GM21576 (cell line): ENCODE results near the gene EXOC3L1.

Experiments used
- ATAC-seq: cut with Tn5 transposase; IDR thresholded peaks from one replicate; pipeline ENCODE4 v1.9.1; 2021; ENCODE audit warnings: mild to moderate bottlenecking, moderate library complexity; ENCODE audit not compliant: unreplicated experiment

Gene EXOC3L1, protein sequence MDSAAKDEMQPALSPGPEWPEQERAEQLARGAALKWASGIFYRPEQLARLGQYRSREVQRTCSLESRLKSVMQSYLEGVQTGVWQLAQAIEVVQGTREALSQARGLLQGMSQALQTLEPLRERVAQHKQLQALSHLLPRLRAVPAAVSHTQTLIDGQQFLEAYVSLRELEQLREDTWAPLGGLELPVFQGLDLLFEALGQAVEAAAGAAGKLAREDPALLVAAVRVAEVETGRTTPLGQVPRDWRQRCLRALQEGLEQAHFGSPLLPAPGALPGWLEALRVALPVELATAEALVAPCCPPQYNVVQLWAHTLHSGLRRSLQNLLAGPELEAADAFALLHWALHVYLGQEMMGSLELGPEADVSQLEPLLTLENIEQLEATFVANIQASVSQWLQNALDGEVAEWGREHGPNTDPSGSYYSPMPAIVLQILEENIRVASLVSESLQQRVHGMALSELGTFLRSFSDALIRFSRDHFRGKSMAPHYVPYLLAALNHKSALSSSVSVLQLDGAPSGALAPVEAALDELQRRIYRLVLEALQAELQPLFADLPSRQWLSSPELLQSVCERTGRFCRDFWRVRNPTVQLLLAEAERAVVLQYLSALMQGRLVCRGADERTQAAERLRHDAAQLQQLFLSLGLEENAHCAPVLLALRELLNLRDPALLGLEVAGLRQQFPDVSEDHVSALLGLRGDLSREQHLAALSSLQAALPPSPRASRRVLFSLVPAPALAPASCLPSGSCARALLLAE

DNA sequence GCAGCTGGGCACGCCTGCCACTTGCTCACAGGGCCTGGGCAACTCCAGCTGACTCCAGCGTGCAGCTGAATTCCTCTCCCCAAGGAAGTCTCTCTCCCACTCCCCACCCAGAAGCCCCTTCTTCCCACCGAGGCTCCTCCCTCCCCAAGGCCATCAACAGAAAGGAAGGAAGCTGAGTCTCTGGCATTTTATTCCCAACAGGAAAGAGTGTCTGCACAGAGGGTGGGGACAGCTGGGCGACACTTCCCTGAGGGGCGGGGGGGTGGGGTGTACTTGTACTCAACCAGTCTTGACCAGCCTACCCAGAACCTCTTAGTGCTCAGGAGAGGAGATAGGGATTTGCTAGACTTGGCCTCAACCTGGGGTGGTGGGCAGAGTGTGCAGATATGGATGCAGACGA lies at the start of gene EXOC3L1:
TSS of gene EXOC3L1 (minus strand) at position 96 of the 400 bp plus-strand sequence. CDS start 460 bp downstream, outside the sequence.
- no peak for ATAC-seq

DNA sequence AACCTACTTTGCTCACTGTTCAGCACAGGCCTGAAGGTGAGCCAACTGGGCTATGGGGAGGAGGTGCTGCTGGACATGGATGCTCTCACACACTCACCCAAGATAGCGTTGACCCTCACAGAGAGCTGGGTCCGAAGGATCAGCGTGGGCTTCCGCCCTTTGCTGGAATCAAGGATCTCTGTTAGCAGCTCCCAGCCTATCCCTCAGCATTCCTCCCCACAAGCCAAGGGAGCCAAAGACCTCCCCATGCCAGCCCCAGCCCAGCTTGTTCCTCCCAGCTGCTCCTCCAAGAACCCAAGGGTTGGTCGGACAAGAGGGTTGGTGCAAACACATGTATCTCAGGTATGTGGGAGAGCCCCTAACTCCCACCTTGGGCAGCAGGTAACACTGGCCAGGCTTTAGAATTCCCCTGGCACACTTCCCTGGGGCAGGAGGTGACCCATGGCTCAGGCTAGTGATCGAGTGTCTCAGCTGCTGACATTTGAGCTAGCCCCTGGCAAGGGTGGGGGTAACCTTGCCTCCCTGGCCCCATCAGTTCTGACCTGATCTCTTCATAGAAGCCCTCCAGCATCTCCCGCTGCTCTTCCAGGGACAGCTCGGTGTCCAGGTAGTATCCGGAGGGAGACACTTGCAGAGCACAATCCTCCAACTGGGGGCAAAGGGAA lies 49.0 kb upstream of the EXOC3L1 start:
- no peak for ATAC-seq

DNA sequence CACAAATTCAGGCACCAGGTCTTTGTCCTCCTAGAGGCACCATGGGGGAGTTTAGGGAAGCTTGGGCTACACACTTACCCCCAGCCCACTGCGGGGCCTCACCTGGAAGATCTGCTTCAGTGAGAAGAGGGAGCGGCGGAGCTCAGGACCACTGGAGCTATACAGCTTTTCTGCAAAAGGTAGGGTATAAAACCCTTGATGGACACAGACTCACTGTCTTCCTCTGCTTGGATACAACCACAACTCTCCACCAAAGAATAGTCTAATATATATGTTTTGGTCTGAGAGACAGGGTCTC lies 48.3 kb upstream of the EXOC3L1 start:
- ATAC-seq = no peak

DNA sequence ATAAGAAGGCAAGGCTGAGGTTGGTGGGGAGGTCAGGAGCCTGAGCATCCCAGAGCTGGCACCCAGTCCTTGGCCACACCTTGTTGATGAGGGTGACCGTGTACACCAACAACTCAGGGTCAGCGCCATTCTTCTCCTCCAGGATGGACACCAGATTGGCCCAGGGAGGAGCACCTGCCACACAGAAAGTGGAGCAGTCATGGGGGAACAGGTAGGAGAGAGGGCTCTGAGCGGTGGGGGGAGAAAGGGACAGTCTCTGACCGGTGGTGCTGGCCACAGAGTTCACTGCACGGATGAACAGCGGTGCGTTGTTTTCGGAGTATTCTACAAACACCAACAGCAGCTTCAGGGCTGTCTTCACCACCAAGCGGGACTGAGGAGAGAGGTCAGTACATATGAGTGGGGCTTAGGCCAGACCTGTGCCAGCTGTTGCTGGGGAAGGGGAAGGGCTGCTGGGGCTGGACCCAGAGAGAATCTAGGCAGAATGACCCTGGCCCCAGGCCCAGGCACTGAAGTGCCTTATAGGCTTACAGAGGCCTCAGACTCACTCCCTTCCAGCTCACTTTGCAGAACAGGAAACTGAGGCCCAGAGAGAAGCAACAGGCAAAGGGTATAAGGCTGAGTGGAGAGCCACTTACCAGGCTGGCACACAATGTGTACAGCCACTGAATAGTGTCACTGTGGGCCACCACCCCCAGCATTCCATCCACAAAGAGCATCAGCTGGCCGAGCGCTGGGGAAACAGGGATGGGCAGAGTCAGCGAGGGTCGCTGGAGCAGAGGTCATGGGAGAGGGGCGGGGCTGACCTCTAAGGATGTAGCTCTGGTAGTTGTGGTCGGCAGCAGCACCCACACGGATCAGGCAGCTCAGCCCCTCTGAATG lies 47.7 kb upstream of the EXOC3L1 start:
- no peak for ATAC-seq

DNA sequence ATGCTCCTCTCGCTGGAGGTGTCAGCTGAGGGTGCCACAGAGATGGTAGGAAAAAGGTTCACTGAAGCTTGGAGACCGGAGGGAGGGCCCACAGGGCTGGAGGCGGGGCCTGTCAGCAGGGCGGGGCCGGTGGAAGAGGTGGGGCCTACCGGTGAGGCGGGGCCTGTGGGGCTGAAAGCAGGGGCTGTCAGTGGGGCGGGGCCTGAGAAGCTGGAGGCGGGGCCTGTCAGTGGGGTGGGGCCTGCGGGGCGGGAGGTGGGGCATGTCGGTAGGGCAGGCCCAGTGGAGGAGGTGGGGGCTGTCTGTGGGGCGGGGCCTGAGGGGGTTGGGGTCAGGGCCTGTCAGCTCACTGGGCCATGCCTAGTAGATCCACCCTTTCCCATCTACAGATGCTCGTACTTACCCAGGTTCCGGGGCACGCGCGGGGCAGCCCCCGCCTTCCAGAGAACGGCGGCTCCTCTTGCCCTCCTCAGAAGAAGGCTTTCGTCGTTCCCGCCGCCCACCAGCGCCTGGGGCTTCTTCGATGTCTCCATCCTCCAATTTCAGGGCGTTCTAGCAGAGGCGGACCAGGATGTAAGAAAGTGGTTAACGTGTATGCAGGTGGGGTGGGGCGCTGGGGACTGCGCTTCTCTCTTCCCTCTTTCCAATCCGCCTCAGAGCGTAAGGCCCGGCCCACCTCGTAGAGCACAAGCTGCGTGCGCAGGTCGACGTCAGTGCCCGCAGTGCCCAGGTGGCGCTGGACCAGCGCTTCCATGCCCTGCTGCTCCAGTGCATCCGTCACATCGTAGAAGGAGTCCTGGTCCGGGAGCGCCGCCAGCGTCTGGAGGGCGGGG lies 46.8 kb upstream of the EXOC3L1 start:
- no peak for ATAC-seq

DNA sequence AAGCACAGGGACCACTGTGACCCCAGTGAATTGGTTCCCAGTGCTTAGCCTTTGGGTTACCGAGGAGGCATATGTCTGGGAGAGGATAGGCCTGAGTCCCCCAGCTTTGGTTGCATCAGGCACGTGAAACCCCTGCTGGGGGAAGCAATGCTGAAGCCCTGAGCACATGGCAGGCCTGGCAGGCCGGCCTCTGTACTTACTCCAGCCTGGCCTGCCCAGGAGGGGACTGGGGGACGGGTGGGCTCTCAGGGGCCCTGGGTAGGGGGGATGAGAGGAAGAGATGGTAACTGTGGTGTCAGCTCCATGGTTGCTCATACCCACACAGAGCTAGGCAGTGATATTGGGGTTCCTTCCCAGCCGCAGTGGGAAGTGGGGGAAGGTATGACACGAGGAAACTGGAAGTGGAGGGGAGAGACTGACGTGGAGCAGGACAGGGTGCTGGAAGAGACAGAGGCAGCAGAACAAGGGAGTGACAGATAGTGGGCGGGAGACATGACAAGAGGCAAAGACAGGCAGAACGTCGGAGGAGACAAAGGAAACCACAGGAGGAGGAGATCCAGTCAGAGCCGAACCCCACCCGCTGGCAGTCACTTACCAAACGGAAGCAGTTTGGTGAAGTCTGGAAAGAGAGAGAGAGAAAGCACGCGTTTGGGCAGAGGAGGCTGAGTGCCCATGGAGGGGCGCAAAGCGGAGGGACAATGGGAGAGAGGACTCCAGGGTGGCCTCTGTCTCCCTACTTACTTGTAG lies 46.1 kb upstream of the EXOC3L1 start:
- no peak for ATAC-seq

DNA sequence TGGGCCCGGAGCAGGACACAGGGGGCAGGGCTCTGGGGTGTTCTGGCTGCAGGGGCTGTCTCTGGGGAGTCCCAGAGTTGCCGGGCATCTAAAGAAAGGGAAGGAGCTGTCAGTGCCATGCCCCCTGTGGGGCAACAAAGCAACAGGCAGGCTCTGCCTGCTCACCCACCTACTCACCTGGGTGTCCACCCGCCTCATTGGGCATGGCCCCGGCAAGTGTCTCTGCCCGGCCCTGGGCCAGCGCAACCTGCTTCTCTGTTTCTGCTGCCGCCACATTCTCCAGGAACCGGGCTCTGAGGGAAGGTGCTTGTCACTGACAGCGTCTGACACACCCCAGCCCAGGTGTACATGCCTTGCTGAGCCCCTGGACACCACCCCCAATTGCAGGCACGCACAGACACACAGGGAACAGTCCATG lies 44.3 kb upstream of the EXOC3L1 start:
- ATAC-seq = no peak

DNA sequence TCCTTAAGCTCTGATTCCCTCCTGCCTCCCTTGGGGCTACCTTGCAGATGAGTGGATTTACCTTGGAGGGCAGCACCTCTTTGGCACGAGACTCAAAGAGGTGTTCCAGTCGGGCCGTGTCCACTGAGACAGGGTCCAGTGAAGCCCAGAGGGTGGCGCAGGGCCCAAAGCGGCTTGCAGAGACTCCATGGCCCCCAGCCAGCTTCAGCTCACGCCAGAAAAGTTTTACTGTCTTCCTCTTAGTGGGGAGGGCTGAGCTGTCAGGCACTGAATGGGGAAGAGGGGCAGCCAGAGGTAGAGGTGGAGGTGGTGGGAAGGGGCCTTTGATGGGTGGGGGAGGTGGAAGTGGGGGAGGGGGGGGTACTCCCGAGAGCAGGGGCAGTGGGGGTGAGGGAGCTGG lies 43.7 kb upstream of the EXOC3L1 start:
- ATAC-seq = no peak

DNA sequence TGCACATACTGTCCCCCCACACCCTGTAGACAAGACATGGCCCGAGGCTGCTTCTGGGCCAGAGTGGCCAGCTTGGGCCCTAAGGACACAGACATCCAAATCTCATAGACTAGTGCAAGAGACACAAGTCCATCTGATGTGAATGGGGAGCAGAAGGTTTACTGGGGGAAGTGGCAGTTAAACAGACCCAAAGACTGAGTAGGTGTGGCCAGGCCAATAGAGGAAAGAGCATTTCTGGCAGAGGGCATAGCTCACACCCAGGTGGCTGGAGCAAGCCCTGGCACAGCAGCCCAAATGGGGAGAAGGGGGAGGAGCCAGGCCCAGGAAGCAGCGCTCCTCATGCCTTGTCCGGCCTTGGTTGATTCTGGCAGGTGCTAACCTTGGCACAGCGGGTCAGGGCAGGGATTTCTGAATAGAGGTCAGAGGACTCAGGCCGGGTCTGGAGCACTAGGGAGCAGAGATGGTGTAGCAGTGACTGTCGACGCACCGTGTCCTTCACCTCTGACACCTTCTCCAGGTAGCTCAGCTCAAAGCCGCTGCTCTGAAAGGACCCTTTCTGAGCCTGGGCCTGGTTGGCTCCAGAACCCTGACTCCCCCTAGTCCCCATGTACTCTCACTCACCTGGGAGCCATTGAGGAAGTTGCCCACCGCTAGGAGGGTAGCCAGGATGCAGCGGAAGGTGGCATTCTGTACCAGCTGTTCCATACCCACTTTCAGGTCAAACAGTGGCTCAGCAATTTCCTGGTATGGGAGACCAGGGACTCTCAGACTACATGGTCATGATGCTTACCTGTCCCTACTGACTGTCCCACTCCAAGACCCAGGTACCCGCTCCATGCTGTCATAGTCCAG lies 41.1 kb upstream of the EXOC3L1 start:
- ATAC-seq = no peak

DNA sequence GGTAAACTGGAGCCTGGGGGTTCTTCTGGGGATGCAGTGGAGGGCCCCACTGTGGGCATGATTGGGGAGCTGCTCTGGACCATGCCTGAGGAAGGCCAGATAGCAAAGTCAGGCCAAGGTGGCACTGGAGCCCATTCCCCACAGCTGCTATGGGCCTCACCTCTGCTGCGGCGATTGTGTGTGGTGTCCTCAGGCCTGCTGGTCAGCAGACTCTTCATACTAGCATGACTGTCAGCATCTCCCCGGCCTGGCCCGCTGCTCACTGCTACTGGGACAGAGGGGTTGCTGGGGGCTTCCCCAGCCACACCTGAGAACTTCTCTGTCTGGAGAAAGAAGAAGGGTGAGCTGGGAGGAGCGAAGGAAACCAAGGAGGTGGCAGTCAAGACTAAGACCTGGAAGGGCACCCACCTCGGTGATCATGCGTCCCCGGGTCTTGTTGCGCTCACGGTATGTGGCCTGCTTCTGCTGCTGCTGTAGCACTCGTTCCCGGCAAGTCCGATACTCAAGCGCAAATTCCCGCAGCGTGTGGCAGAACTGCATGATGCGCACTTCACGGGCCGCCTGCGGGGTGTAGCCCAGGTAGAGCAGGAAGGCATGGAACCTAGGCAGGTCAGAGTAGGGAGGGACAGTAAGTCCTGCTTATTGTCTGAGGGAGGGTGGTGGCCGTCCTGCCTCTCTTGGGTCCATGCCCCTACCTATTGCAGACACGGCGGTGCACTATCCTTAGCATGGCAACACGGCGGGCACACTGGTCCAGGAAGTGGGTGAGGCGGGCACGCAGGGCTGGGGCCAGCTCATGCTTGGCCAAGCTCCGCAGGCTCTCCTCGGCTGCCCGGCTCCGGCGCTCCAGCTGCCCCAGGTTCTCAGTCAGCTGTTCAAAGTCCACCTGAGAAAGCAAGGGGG lies 40.2 kb upstream of the EXOC3L1 start:
- no peak for ATAC-seq

DNA sequence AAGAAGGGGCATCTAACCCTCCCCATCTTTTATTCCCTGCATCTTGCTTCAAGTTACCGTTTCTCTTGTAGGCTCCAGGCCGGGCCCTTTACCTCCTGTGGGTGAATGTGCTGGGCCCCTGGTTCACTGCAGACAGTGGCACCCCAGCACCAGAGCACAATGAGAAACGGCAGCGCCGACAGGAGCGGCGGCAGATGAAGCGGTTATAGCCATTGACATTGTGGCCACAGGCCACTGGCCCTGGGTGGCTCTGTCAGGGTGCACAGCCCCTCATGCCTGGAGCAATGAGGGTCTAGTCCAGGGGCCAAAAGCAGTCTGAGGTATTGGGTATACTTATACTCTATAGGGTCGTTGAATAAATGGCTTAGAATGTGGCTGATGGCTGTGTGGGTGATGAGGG lies 39.0 kb upstream of the EXOC3L1 start:
- no peak for ATAC-seq

DNA sequence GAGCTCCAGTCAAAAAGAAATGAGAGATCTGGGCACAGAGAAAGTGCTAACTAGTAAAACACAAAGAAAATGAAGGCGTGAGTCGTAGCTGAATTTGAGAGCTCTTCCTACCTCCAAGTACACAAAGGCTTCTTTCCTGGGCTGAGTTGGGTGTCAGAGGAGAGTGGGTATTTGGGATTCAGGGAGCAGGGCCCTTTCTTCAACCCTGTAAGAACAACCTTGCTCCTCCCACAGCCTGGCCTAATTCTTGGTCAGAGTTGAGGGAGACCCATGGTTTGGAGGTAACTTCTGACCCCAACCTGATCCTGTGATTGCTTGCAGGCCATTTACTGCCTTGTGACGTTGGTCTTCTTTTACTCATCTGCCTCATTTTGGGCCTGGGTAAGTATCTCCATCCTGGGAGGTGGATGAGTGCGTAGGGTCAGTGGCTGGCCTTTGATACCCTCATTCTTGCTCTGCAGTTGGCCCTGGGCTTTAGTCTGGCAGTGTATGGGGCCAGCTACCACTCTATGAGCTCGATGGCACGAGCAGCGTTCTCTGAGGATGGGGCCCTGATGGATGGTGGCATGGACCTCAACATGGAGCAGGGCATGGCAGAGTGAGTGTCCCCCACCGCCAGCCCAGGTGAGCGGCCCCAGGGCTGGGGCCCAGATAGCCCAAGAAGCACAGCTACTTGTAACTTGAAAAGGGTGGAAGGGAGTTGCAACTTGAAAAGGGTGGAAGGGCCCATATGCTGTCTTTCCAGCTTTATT lies 38.3 kb upstream of the EXOC3L1 start:
- ATAC-seq = no peak

DNA sequence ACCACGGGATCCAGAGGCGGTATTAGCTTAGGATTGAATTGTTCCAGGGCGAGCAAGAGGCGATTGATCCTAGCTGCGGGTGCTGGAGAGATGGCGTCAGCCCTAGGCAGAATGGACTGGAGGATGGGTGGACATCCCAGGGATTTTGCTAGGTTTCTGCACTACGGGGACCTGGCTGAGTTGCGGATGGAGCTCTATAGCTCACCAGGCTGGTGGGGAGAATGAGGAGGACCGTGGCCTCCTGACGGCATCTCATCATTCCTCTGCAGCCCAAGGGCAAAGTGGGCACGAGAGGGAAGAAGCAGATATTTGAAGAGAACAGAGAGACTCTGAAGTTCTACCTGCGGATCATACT lies 37.6 kb upstream of the EXOC3L1 start:
- ATAC-seq = no peak

DNA sequence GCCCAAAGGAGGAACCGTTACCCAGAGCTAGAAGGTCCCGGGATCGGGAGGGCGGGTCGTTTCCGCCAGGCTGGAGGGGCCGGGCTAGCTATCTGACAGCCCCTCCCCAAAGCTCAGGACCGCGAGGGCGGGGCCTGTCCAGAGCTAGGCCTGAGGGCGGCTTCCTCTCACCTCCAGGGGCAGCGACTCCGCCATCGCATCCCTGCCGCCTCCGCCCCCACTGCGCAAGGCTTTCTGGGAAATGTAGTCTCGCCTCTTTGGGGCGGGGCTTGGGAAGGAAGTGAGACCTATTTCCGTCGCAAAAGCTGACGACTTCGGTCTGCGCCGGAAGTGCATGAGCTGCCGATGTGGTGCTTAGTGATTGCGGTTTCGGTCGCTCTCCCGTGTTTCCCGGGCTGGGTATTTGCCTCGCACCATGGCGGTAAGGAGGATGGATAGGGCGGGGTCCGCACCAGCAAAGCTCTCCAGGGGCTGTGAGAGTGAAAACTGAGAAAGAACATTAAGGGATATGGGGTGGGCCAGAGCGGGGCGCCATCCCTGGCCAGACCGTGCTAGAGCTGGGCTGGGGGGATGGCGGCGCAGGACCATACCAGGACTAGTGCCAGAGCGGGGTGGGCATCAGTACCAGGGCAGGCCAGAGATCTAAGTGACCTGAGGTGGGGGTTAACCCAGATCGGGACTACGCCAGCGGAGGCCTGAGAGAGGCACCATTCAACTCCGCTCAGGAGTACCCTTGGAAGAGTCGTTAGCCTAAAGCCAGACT lies 37.0 kb upstream of the EXOC3L1 start, which contains the start of gene TMEM208:
TSS of gene TMEM208 (plus strand) at position 327 of the 763 bp plus-strand sequence. CDS start at position 416, 89 bp downstream.
- ATAC-seq = peak; percentile 88

DNA sequence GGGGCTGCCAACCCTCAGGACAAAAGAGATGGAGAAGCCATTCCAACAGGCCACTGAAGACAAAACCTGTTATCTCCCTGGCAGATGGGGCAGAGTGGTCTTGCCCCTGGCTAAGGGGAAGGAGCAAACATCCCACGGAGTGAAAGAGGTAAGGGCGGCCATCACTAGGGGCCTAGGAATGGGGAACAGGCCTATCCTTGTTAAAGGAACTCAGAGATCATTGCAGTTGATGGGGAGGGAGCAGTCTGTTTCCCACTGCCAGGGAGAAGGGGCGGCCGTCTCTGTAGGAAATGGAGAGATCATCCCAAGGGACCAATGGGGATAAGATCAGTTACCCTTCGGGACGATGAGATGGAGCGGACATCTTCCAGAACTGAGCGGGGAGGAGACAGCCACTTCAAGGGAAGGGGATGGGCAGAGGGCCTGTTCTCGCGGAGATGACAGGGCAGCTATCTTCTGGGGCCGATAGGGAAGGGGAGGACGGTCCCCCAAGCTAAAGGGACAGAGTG lies 36.4 kb upstream of the EXOC3L1 start:
- no peak for ATAC-seq

DNA sequence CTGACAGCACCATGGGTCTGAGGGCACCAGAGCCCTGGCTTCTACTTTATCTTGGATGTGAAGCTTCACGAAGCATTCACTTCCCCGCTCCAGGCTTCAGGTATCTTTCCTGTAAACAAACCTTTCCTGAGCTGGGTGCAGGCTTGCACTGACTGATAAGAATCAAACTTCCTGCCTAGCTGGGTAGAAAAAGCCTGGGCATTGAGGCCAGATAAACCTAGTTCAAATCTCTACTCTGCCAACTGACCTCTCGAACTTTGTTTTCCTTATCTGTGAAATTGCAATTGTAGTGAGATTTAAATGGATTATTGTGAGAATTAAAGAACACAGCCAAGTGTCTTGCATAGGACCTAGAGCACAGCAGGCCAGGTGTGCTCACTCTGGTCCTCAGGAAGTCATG lies 34.1 kb upstream of the EXOC3L1 start:
- ATAC-seq = no peak
